GM18858 (cell line): ENCODE data around the gene SLC25A12.
"Not testable (repeated sequence)": the region's sequence is repeated elsewhere in the genome, so short reads cannot be mapped to it uniquely, and the experiment has no call there.

Experiments used
- ATAC-seq: cut with Tn5 transposase; IDR thresholded peaks from one replicate; pipeline ENCODE4 v1.9.1; 2021; ENCODE audit not compliant: unreplicated experiment

The SLC25A12 gene

DNA sequence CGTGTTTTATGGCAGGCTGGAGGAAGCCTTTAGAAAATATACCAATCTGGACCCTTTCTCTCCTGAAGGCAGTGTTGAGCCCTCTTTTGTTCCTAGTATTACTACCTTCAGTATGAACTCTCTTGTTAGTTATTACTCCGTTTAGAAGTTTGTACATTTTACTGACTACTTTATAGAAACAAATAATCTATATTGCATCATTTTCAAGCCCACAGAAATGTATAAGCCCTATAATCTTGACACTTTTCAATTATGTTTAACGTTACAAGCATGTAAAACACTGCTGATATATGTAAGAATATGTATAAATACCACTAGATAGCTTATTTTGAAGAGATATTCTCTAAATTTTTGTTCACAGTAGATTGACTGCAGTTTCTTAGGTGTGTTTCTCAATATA, 64.0 kb downstream of the SLC25A12 start:
- no peak for ATAC-seq

DNA sequence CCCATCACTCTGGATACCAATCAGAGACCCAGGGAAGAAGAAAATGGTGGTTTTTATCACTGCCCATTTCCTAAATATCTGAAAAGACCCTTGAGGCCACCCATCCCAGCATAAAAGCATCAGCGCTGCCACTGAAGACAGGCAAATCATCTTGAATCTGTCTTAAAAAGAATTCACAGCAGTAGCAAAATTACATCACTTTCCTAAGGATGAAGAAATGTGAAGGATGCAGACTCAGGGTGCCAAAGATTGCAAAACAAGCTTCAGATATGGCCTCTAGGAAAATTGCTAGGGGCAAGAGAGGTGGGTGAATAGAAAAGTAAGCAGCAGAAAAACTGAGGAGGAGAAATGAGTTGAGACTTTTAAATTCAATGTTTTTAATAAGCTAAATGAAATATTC, 70.0 kb downstream of the SLC25A12 start:
- ATAC-seq: no peak

- no peak for ATAC-seq
These were observed 71.3 kb downstream of the SLC25A12 start for GRCh38 chr2:171822525-171823322.

DNA sequence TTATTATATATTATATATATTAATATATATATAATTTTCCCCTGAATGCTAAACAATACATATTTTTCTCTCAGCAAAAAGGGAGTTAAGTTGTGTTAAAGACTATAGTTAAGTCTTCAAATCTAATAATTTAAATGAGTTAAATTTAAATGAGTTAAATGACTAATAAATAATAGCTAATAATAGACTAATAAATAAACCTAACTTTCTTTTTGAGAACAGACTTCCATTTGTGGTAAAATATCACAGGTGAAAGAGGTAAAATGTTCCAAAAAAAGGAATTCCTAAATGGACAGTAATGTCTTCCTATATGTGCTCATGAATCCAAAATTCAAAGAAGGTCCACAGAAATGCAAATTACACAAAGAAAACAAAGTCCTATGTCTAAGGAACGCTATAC, 74.6 kb downstream of the SLC25A12 start:
- ATAC-seq: no peak

DNA sequence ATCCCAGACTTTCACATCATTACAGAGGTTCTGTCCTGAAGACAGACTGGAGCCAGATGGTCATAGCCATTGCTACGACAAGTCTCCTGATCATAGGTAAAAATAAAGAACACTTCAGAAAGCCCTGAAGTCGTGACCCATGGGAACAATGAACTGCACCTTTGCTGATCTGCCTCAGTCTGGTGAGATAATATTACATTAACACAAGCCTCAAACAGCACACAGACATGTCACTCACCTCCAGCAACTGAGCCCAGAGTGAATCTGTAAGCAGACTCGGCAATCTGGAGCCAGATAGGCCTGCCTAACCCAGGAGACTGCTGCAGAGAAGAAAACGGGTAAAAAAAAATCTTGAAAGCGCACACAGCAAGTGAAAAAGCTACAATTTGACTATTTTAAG, 79.2 kb downstream of the SLC25A12 start:
- no peak for ATAC-seq

- ATAC-seq: no peak
These were observed 79.9 kb downstream of the SLC25A12 start for GRCh38 chr2:171814174-171814573.

GRCh38 chr2:171813729-171814128, 80.3 kb downstream of the SLC25A12 start:
- ATAC-seq: no peak

DNA sequence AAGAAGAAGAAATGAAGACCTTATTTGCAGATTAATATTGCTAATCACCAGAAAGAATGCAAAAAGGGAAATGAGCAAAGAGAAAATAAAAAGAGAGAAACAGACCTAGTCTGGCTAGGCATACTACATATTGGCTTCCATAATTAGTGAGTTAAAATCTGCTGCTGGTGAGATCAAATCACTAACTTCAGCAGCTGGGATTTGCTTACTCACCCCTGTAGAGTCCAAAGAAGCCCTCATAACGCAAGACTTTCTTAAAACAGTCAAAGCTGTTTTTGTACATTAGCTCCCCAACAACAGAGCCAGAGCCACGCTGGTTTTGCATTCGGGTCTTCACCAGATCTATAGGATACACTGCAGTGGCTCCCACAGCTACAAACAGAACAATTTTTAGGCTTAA, 80.9 kb downstream of the SLC25A12 start:
- no peak for ATAC-seq

DNA sequence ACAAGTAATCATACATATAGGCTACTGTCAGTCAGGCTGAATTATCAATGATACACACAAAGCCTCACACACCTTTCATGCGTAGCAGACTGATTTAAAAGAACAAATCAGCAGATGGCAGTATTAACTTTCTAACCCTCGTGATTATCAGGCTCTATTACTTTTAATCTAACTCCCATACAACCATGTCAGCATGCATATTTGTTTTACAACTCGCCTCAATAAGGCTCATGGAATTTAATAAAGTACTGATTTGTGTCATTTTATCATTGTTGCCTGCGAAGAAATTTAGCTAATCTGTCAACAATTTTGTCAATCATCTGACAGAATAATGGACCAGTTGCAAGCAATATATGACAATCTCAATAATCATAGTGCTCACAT, 82.8 kb downstream of the SLC25A12 start:
- ATAC-seq: no peak

DNA sequence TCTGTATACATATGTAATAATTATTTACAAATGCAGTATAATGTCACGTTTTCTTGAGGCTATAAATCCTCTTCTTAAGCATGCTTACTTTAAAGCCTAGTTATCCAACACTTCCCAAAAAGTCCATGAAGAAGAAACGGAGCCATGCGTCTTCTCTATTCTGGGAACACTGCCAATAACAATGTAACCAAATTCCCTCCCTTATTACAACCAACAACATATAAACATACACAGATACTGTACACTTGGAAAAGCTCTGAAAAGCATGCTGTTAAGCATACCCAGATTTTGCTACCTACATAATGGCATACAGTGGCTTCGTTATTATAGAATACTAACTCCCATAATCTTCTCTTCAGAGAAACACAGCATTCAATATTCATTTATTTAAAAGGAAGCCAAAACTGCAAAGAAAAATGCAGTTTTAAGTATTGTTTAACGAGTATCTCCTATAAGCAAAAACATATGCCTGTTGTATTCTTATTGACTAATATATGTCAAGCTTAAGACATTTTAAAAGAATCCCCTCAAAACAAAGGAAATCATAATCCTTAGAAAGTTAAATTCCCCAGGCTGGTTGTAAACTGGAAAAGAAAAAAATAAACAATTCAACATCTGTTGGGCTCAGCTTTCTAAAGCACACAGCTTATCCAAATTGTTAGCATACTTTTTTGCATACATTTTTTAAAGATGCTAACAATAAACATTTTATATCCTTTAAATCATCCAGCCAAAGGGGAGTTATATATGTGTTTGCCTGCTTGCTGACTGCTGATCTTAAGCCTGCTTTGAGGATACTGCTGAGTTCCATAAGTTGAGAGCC, 83.4 kb downstream of the SLC25A12 start:
- no peak for ATAC-seq

DNA sequence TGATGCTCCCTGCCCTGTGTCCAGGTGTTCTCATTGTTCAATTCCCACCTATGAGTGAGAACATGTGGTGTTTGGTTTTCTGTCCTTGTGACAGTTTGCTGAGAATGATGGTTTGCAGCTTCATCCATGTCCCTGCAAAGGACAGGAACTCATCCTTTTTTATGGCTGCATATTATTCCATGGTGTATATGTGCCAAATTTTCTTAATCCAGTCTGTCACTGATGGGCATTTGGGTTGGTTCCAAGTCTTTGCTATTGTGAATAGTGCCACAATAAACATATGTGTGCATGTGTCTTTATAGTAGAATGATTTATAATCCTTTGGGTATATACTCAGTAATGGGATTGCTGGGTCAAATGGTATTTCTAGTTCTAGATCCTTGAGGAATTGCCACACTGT, 85.2 kb downstream of the SLC25A12 start:
- ATAC-seq: not testable (repeated sequence)

DNA sequence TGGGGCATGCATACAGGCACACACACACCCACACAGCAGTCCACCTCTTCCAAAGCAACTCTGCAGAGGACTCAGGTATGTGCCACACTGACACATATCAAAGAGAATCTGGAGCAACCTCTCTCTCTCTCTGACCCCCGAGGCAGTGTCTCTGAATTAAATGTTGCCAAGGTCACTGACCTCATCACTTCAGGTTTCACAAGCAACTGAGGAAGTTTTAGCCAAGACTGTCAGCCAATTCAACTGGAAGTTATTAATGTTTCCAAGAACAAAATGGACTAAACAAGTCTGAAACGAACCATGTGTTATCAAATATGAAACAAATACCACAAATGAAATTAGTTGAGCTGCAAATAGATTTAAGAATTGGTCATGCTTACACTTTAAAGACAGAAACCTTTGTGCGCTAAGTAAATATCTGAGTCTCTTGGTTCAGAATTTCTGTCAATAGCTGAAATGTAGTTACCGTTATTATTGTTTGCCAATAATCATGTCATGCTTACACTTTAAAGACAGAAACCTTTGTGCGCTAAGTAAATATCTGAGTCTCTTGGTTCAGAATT, 86.1 kb downstream of the SLC25A12 start:
- ATAC-seq: no peak

DNA sequence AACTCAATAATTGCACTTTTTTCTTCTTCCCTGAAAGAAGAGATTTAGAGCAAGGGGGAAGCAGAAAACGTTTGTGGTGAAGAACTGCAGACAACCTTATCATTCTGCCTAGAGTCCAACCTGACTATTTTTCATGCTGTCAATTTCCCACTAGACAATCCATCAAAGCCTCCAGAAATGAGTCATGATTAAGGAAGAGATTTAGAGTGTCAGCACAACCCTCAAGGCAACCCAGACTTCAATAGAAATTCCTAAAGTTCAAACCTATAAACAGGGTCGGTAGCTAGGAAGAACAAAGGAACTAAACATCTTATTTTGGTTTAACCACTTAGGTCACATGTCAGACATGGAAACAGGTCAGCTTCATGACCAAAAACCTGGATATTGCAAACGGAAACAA, 86.9 kb downstream of the SLC25A12 start:
- no peak for ATAC-seq

DNA sequence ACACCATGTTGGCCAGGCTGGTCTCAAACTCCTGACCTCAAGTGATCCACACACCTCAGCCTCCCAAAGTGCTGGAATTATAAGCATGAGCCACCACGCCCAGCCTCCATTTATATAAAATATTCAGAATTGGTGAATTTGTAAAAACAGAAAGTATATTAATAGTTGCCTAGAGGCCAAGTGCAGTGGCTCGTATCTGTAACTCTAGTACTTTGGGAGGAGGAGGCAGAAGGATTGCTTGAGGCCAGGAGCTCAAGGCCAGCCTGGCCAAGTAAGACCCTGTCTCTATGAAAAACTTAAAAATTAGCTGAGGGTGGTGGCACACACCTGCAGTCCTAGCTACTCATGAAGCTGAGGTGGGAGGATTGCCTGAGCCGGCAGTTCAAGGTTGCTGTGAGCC, 89.6 kb downstream of the SLC25A12 start:
- no peak for ATAC-seq

GRCh38 chr2:171803757-171804156, 90.3 kb downstream of the SLC25A12 start:
- no peak for ATAC-seq

- no peak for ATAC-seq
These were observed 93.4 kb downstream of the SLC25A12 start for GRCh38 chr2:171800639-171801038.

DNA sequence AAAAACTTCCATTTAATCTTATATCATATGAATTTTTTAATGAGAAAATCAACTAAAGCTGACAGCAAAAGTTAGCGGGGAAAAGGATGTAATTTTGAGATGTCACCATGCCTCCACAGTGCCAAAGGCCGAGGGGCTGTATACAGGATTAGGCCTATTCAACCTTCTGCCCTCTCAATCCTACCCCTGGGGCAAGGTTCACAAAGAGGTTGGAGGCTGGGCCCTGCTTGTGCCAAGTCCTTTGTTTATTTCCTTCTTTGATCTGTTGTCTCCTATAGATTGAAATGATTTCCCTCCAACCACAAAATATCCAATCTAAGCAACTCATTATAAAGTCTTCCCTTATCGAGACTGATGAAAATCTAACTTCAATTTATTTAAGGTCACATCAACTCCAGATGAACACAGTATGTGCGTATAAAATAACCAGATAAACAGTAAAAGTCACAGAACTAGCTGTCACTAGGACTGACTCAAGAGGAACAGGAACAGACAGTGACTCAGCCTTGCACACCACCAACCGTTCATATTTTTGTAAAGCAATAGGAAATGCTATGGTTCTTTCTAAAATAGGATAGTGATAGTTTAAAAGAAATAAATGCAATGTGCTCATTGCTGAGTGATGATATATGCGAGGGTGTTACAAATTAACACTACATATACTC, 95.8 kb downstream of the SLC25A12 start:
- no peak for ATAC-seq

DNA sequence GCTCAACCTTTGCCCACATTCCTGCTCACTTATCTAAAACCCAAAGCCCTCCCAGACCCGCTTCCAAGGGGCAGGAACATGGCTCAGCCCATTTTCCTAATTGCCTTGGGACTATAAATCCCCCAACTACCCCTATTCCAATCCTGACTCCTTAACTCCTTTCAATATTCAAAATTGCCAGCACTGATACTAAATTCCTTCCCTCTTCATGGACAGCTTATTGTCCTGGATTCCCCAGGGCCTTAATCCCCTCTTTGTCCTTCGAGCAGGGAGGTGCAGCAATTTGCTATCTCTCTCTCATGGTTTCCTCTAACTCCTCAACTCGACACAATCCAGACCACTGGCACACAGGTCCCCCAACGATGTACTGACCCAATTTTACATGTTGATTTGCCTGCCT, 99.1 kb downstream of the SLC25A12 start:
- ATAC-seq: no peak

GRCh38 chr2:171793691-171794678, 100.1 kb downstream of the SLC25A12 start:
- ATAC-seq: no peak

DNA sequence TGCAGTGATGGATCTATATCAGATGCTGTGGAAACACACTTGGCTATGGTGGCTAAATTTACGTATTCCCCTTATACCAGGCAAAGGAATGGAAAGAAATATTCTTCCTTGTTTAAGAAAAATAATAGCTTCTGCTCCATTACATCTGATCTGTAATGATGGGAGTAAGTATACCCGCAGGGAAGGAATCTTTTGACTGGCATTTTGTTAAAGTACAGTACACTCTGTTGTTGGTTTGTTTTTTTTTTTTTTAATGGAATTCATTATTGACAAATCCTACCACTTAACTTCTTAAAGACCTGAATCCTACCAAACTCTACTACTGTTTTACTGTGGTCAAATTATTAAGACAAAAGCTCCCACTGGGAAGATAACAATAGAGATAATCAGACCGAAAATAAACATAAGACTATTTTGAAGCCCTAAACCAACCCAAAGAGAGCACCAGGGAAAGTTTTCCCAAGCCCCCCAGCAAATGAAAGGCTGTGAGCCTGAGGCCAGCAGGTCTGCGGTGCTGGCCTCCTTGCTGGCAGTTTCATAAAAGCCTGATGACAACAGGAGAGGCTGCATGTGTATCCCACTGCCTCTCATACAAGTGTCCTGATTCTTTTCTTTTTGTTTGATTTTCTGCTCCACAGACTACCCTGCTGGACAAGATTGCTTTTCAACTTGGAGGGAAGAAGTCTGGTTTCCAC, 101.0 kb downstream of the SLC25A12 start:
- ATAC-seq: no peak
